Neural cell (in vitro differentiated cells): ENCODE results near the gene RTN4RL1. TPM values are rescaled to one million over a fixed set of nuclear protein-coding genes. Genes with fewer than 3 reads are reported as not detected.

Source experiments
- H2AFZ ChIP-seq: fragments of 200-600, 300-800 bp; sonication (generic), shearing (Covaris generic); 2 replicates; pipeline ENCODE4 v1.6.0; 2014; ENCODE audit warnings: low read depth, mild to moderate bottlenecking, antibody characterized with exemption, low read length, moderate library complexity
- H3F3A ChIP-seq: fragments of 200-600 bp; shearing (Covaris generic); 2 replicates; pipeline ENCODE4 v1.6.1; 2016; ENCODE audit warnings: mild to moderate bottlenecking, moderate library complexity, mixed read lengths, antibody characterized with exemption, low read length; ENCODE audit not compliant: insufficient read depth, poor library complexity, severe bottlenecking
- H3K27ac ChIP-seq: fragments of 200-600, 300-800 bp; sonication (generic), shearing (Covaris generic); 2 replicates; pipeline ENCODE4 v1.5.1; 2014; ENCODE audit warnings: mild to moderate bottlenecking, low read length, moderate library complexity
- H3K27me3 ChIP-seq: fragments of 300-800, 200-600 bp; sonication (generic), shearing (Covaris generic); 2 replicates; pipeline ENCODE4 v1.6.0; 2014; ENCODE audit warnings: mild to moderate bottlenecking, low read depth, low read length, moderate library complexity; ENCODE audit not compliant: insufficient read depth
- H3K36me3 ChIP-seq: fragments of 300-800, 200-600 bp; sonication (generic), shearing (Covaris generic); 2 replicates; pipeline ENCODE4 v1.5.1; 2014; ENCODE audit warnings: mild to moderate bottlenecking, antibody characterized with exemption, low read length, moderate library complexity; ENCODE audit not compliant: insufficient read depth
- H3K4me2 ChIP-seq: fragments of 300-800, 200-600 bp; sonication (generic), shearing (Covaris generic); 2 replicates; pipeline ENCODE4 v1.6.0; 2014; ENCODE audit warnings: mild to moderate bottlenecking, low read length
- H3K4me3 ChIP-seq: fragments of 300-800, 200-600 bp; sonication (generic), shearing (Covaris generic); 2 replicates; pipeline ENCODE4 v1.5.1; 2014; ENCODE audit warnings: mild to moderate bottlenecking, low read length, moderate library complexity
- H3K79me2 ChIP-seq: fragments of 200-600 bp; shearing (Covaris generic); replicated peaks from 2 replicates; pipeline ENCODE4 v1.6.0; 2014; ENCODE audit warnings: mild to moderate bottlenecking, low read length, moderate library complexity; ENCODE audit not compliant: insufficient read depth
- H3K9ac ChIP-seq: fragments of 300-800, 200-600 bp; sonication (generic), shearing (Covaris generic); 2 replicates; pipeline ENCODE4 v1.6.1; 2016; ENCODE audit warnings: mild to moderate bottlenecking, low read length, mixed read lengths
- H3K9me2 ChIP-seq: fragments of 200-600 bp; shearing (Covaris generic); 2 replicates; pipeline ENCODE4 v1.6.1; 2016; ENCODE audit warnings: mild to moderate bottlenecking, low read length, mixed read lengths; ENCODE audit not compliant: insufficient read depth
- H3K9me3 ChIP-seq: fragments of 200-600, 300-800 bp; sonication (generic), shearing (Covaris generic); 2 replicates; pipeline ENCODE4 v1.6.1; 2016; ENCODE audit warnings: mild to moderate bottlenecking, mixed run types, low read length, moderate library complexity, mixed read lengths
- H4K20me1 ChIP-seq: fragments of 200-600 bp; shearing (Covaris generic); 2 replicates; pipeline ENCODE4 v1.6.1; 2016; ENCODE audit warnings: mild to moderate bottlenecking, mixed run types; ENCODE audit not compliant: insufficient read depth
- CTCF ChIP-seq: fragments of 450-650 bp; IDR thresholded peaks from 2 replicates; pipeline ENCODE4 v1.5.1; 2014; ENCODE audit warnings: antibody characterized with exemption, mild to moderate bottlenecking, moderate library complexity; ENCODE audit not compliant: poor library complexity, severe bottlenecking
- EP300 ChIP-seq: fragments of 450-650 bp; conservative IDR thresholded peaks from 2 replicates; pipeline ENCODE4 v1.6.1; 2014; ENCODE audit warnings: antibody characterized with exemption, mild to moderate bottlenecking, moderate library complexity; ENCODE audit not compliant: poor library complexity, severe bottlenecking
- MXI1 ChIP-seq: fragments of 450-650 bp; conservative IDR thresholded peaks from 2 replicates; pipeline ENCODE4 v1.6.1; 2014; ENCODE audit warnings: antibody characterized with exemption, mild to moderate bottlenecking; ENCODE audit not compliant: poor library complexity, severe bottlenecking
- TAF1 ChIP-seq: IDR thresholded peaks from 2 replicates; pipeline ENCODE4 v1.6.1; 2012; ENCODE audit warnings: low read depth
- polyA plus RNA-seq: library from polyadenylated mRNA; depleted of rRNA; stranded (reverse); fragments of >200 nt; gene quantifications from 2 replicates; pipeline ENCODE4 v1.2.3, GENCODE V29; 2014
- TF ChIP-seq, protein P1 (sequence below): IDR thresholded peaks from 2 replicates; pipeline ENCODE4 v1.6.1; 2012; ENCODE audit warnings: borderline replicate concordance

Gene RTN4RL1
- polyA plus RNA-seq, 1 donor from 2014 or later = 8.1 TPM

- H3K4me2 ChIP-seq = no peak overlapping the region
- TF ChIP-seq, protein P1, sequence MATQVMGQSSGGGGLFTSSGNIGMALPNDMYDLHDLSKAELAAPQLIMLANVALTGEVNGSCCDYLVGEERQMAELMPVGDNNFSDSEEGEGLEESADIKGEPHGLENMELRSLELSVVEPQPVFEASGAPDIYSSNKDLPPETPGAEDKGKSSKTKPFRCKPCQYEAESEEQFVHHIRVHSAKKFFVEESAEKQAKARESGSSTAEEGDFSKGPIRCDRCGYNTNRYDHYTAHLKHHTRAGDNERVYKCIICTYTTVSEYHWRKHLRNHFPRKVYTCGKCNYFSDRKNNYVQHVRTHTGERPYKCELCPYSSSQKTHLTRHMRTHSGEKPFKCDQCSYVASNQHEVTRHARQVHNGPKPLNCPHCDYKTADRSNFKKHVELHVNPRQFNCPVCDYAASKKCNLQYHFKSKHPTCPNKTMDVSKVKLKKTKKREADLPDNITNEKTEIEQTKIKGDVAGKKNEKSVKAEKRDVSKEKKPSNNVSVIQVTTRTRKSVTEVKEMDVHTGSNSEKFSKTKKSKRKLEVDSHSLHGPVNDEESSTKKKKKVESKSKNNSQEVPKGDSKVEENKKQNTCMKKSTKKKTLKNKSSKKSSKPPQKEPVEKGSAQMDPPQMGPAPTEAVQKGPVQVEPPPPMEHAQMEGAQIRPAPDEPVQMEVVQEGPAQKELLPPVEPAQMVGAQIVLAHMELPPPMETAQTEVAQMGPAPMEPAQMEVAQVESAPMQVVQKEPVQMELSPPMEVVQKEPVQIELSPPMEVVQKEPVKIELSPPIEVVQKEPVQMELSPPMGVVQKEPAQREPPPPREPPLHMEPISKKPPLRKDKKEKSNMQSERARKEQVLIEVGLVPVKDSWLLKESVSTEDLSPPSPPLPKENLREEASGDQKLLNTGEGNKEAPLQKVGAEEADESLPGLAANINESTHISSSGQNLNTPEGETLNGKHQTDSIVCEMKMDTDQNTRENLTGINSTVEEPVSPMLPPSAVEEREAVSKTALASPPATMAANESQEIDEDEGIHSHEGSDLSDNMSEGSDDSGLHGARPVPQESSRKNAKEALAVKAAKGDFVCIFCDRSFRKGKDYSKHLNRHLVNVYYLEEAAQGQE = no peak
- H3K27ac ChIP-seq = no peak overlapping the region
- H2AFZ ChIP-seq = no peak overlapping the region
- no peak overlapping the region for H3K4me3 ChIP-seq
- no peaks in the 10 kb centered on the region for H3K79me2 ChIP-seq
- peaks cover 50% of the 10 kb centered on the region for H3K27me3 ChIP-seq
- peaks cover 5% of the 10 kb centered on the region for H3K9me3 ChIP-seq
- no peaks in the 10 kb centered on the region for H3K36me3 ChIP-seq
- no peaks in the 10 kb centered on the region for H3F3A ChIP-seq
- H3K9me2 ChIP-seq = no peaks in the 10 kb centered on the region
- H3K9ac ChIP-seq = no peak overlapping the region
- no peaks in the 10 kb centered on the region for H4K20me1 ChIP-seq
These were observed 35.7 kb upstream of the RTN4RL1 start for GRCh38 chr17:2060681-2061440.

DNA sequence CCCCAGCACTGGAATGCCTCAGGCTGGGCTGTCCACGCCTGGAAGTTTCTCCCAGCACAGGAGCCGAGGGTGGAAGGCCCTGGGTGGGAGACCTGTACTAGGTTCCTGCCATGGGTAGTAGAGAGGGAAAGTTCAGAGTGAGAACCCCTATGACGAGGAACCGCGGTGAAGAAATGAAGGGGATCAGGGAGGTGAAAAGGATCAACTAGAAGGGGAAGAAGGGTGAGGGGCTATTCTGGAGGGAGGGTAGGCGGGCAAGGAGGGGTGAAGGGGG, 35.2 kb upstream of the RTN4RL1 start:
- H3K9me2 ChIP-seq = no peaks in the 10 kb centered on the region
- no peaks in the 10 kb centered on the region for H4K20me1 ChIP-seq
- no peaks in the 10 kb centered on the region for H3K36me3 ChIP-seq
- no peaks in the 10 kb centered on the region for H3F3A ChIP-seq
- peaks cover 54% of the 10 kb centered on the region for H3K27me3 ChIP-seq
- H3K9ac ChIP-seq = no peak overlapping the region
- H2AFZ ChIP-seq = no peak overlapping the region
- no peak for TF ChIP-seq EP300
- TF ChIP-seq, protein P1 = no peak
- no peak for TF ChIP-seq MXI1
- H3K79me2 ChIP-seq = no peaks in the 10 kb centered on the region
- H3K9me3 ChIP-seq = peaks cover 5% of the 10 kb centered on the region
- no peak overlapping the region for H3K4me2 ChIP-seq
- no peak overlapping the region for H3K27ac ChIP-seq
- H3K4me3 ChIP-seq = no peak overlapping the region

DNA sequence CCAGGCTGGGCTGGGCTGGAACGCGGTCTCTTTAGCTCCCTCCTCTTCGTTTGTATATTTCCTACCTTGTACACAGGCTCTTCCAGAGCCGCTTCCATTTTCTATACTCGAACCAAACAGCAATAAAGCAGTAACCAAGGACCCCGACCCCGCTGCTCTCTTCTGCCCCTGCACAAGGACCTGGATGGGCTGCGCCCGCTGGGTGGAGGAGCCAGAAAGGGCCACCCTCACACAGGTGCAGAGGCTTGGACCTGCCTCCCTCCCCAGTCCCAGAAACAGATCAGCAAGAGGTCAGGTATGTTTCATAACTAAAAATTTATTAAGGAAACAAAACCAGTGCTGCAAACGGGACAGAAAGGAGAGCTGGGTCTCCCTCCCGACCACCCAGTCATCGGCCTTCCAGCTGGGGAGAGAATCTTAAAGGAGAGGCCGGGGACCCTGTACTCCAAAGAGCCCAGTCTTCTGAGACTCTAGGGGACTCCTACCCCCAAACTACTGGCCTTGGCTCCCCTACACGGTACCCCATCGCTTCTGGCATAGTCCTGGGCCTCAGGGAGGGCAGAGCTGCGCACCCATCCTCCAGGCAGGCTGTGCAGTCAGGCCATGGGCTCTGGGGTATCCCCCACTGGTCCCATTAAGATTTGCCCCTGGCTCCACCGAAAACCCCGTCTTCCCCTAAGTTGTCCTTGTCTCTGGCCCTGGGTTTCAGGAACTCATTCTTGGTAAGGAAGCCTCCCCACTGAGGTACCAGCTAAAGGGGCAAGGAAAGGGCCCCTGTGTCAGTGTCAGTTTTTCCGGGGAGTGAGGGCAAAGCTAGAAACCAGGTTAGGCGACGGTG, 34.6 kb upstream of the RTN4RL1 start:
- Histone ChIP-seq H2AFZ (no peak overlapping the region), H3K9me3 (peaks cover 5% of the 10 kb centered on the region), H3F3A (no peaks in the 10 kb centered on the region), H3K27me3 (peaks cover 58% of the 10 kb centered on the region), H4K20me1 (no peaks in the 10 kb centered on the region), H3K36me3 (no peaks in the 10 kb centered on the region), H3K4me2 (no peak overlapping the region), H3K9ac (no peak overlapping the region), H3K9me2 (no peaks in the 10 kb centered on the region), H3K4me3 (no peak overlapping the region), H3K27ac (no peak overlapping the region), H3K79me2 (no peaks in the 10 kb centered on the region)
- TF ChIP-seq, protein P1 = no peak
- TF ChIP-seq TAF1 (no peak), CTCF (no peak)
